GM23338 (cell line): Measurements from ENCODE around the gene REC8. TPM values are rescaled to one million over a fixed set of nuclear protein-coding genes. Genes with fewer than 3 reads are reported as not detected.

ENCODE experiments used
- ATAC-seq: fragments of 200-7000 bp; cut with Tn5 transposase; 3 replicates; pipeline ENCODE4 v1.9.1; 2020
- DNase-seq: peaks from one replicate; pipeline ENCODE4 v3.0.0-alpha.2; 2015; ENCODE audit warnings: low spot score
- H2AFZ ChIP-seq: fragments of 200-600 bp; sonication (generic); 2 replicates; pipeline ENCODE4 v1.8.0; 2016; ENCODE audit warnings: antibody characterized with exemption, mild to moderate bottlenecking, moderate library complexity
- H3F3A ChIP-seq: fragments of 200-600 bp; sonication (generic); replicated peaks from 2 replicates; pipeline ENCODE4 v1.8.0; 2017; ENCODE audit warnings: antibody characterized with exemption, mixed run types, low read depth
- H3K27ac ChIP-seq: fragments of 200-600 bp; sonication (generic); 2 replicates; pipeline ENCODE4 v1.6.1; 2016; ENCODE audit warnings: low read depth
- H3K27me3 ChIP-seq: fragments of 200-600 bp; sonication (generic); 2 replicates; pipeline ENCODE4 v1.8.0; 2016; ENCODE audit warnings: mild to moderate bottlenecking, mixed run types, moderate library complexity; ENCODE audit not compliant: insufficient read depth
- H3K36me3 ChIP-seq: fragments of 200-600 bp; sonication (generic); 2 replicates; pipeline ENCODE4 v1.8.0; 2016; ENCODE audit warnings: mild to moderate bottlenecking; ENCODE audit not compliant: insufficient read depth
- H3K4me1 ChIP-seq: fragments of 200-600 bp; sonication (generic); 2 replicates; pipeline ENCODE4 v1.8.0; 2016; ENCODE audit warnings: mild to moderate bottlenecking, moderate library complexity; ENCODE audit not compliant: insufficient read depth
- H3K4me2 ChIP-seq: fragments of 200-600 bp; sonication (generic); 2 replicates; pipeline ENCODE4 v1.7.1; 2017; ENCODE audit warnings: mixed run types
- H3K4me3 ChIP-seq: fragments of 200-600 bp; sonication (generic); 2 replicates; pipeline ENCODE4 v1.6.1; 2016; ENCODE audit warnings: mixed run types
- H3K79me2 ChIP-seq: fragments of 200-600 bp; sonication (generic); replicated peaks from 2 replicates; pipeline ENCODE4 v1.8.0; 2017; ENCODE audit warnings: mild to moderate bottlenecking; ENCODE audit not compliant: insufficient read depth
- H3K9me2 ChIP-seq: fragments of 200-600 bp; sonication (generic); 2 replicates; pipeline ENCODE4 v1.8.0; 2017; ENCODE audit not compliant: insufficient read depth
- H4K20me1 ChIP-seq: fragments of 200-600 bp; sonication (generic); replicated peaks from 2 replicates; pipeline ENCODE4 v1.8.0; 2017; ENCODE audit warnings: mild to moderate bottlenecking; ENCODE audit not compliant: insufficient read depth
- H3K27ac Mint-ChIP-seq: 2 replicates; pipeline ENCODE4 v1.8.0; 2020; ENCODE audit warnings: inconsistent platforms, mild to moderate bottlenecking, moderate library complexity, mixed read lengths
- H3K27me3 Mint-ChIP-seq: 3 replicates; pipeline ENCODE4 v1.8.0; 2022; ENCODE audit warnings: low read depth, mild to moderate bottlenecking, moderate library complexity, mixed read lengths, inconsistent platforms; ENCODE audit not compliant: insufficient read depth, poor library complexity
- H3K36me3 Mint-ChIP-seq: 3 replicates; pipeline ENCODE4 v1.8.0; 2021; ENCODE audit warnings: low read depth, mild to moderate bottlenecking, inconsistent platforms, moderate library complexity, mixed read lengths
- H3K4me1 Mint-ChIP-seq: 3 replicates; pipeline ENCODE4 v1.8.0; 2020; ENCODE audit warnings: mild to moderate bottlenecking, inconsistent platforms, mixed read lengths
- H3K4me3 Mint-ChIP-seq: 3 replicates; pipeline ENCODE4 v1.8.0; 2021; ENCODE audit warnings: moderate library complexity, mild to moderate bottlenecking, inconsistent platforms, mixed read lengths
- H3K9me3 Mint-ChIP-seq: 3 replicates; pipeline ENCODE4 v1.8.0; 2020; ENCODE audit warnings: moderate library complexity, mild to moderate bottlenecking, inconsistent platforms, mixed read lengths
- CTCF ChIP-seq, 2 experiments: fragments of 200-600 bp in 1 of 2; sonication (generic) in 1 of 2; conservative IDR thresholded peaks; 2 replicates each; pipeline versions ENCODE4 v1.5.1 to v1.6.1; 2016 to 2017; ENCODE audit warnings: antibody characterized with exemption in 2 of 2, low read depth in 2 of 2, mild to moderate bottlenecking in 2 of 2, moderate library complexity in 1 of 2
- ETS1 ChIP-seq: IDR thresholded peaks from 2 replicates; pipeline ENCODE4 v1.6.1; 2016; ENCODE audit warnings: antibody characterized with exemption
- EZH2 ChIP-seq: fragments of 200-600 bp; sonication (generic); IDR thresholded peaks from one replicate; pipeline ENCODE4 v1.8.0; 2017; ENCODE audit warnings: antibody characterized with exemption, mild to moderate bottlenecking, low read depth; ENCODE audit not compliant: unreplicated experiment
- EZH2phosphoT487 ChIP-seq: fragments of 200-600 bp; sonication (generic); IDR thresholded peaks from one replicate; pipeline ENCODE4 v1.8.1; 2018; ENCODE audit warnings: antibody characterized with exemption; ENCODE audit not compliant: unreplicated experiment
- POLR2AphosphoS5 ChIP-seq: IDR thresholded peaks from 2 replicates; pipeline ENCODE4 v1.6.1; 2016; ENCODE audit warnings: antibody characterized with exemption, low read depth
- ZNF462 ChIP-seq: fragments of 250-450 bp; sonication (Bioruptor Pico); IDR thresholded peaks from 2 replicates; pipeline ENCODE4 v1.5.0; 2020; ENCODE audit warnings: mild to moderate bottlenecking, moderate library complexity
- polyA plus RNA-seq: library from polyadenylated mRNA; unstranded; fragments of >200 nt; fragmentation: Nextera tagmentation; extraction: Ambion mirVana; gene quantifications from 2 replicates; pipeline ENCODE4 v1.2.1, GENCODE V29; 2016
- total RNA-seq: library from RNA; depleted of rRNA; stranded (reverse); fragments of >200 nt; shearing (Covaris generic); gene quantifications from 2 replicates; pipeline ENCODE4 v1.2.3, GENCODE V29; 2014

Gene REC8
- total and polyA plus RNA-seq, 2 experiments from 2014 or later: 25.7 to 36.8 TPM

GRCh38 chr14:24182110-24182882 lies 10.4 kb downstream of the REC8 start:
- Histone ChIP-seq H3K36me3 (no peaks in the 10 kb centered on the region; the same call in 1 of the 2 replicates), H2AFZ (no peak overlapping the region), H3K9me2 (no peaks in the 10 kb centered on the region), H3F3A (no peaks in the 10 kb centered on the region), H3K4me1 (no peaks in the 10 kb centered on the region), H3K27me3 (no peaks in the 10 kb centered on the region), H3K27ac (no peak overlapping the region), H3K4me3 (no peak overlapping the region), H3K79me2 (peaks cover 6% of the 10 kb centered on the region; the same call in 1 of the 2 replicates), H4K20me1 (no peaks in the 10 kb centered on the region; the same call in 1 of the 2 replicates), H3K4me2 (no peak overlapping the region)
- Mint-ChIP-seq H3K36me3 (peaks cover 81% of the 10 kb centered on the region), H3K4me1 (peaks cover 4% of the 10 kb centered on the region), H3K27ac (peak overlapping the region; percentile 56; the same call in 1 of the 2 replicates), H3K9me3 (peaks cover 3% of the 10 kb centered on the region; the same call in 2 of the 3 replicates), H3K4me3 (peak overlapping the region; percentile 24; the same call in 1 of the 3 replicates), H3K27me3 (peaks cover 34% of the 10 kb centered on the region)
- no peak for DNase-seq
- TF ChIP-seq ETS1: no peak
- TF ChIP-seq POLR2AphosphoS5: no peak
- TF ChIP-seq CTCF (conservative IDR thresholded peaks at IDR 0.05; ENCODE audit: low read depth in 2 of 2): no peak
- TF ChIP-seq ZNF462 (CRISPR knock-in tag): no peak
- no peak for TF ChIP-seq EZH2phosphoT487
- no peak for TF ChIP-seq EZH2
- no peak for ATAC-seq
